ENCODE measurements around the gene TMEM266. TPM values are rescaled to one million over a fixed set of nuclear protein-coding genes. Genes with fewer than 3 reads are reported as not detected.

The TMEM266 gene
- polyA plus RNA-seq, 1 experiment, result not detected

GRCh38 chr15:76234337-76234889, 174.6 kb downstream of the TMEM266 start:
- no peak for TF ChIP-seq CTCF (IDR thresholded peaks at IDR 0.05; ENCODE audit: low read depth, low read length)
- no peak overlapping the region for H3K27ac ChIP-seq (ENCODE audit: low read depth, low read length)
- CTCF ChIA-PET, result interaction anchor here (1.8 to 3.3 kb wide), 3 partner anchors 7 to 633 kb away, joined by 10 to 23 read pairs (median 15); no protein-coding TSS in a partner anchor
- H3K9me3 ChIP-seq (ENCODE audit: control insufficient read depth, insufficient read depth, low read length), result no peaks in the 10 kb centered on the region
- POLR2A ChIA-PET, result no interaction called here
- no peak for DNase-seq (ENCODE audit: low read depth, low spot score)
- H3K27me3 ChIP-seq (ENCODE audit: control insufficient read depth, insufficient read depth, low read length), result no peaks in the 10 kb centered on the region
- H3K4me3 ChIP-seq (ENCODE audit: low read depth, low read length), result no peak overlapping the region

DNA sequence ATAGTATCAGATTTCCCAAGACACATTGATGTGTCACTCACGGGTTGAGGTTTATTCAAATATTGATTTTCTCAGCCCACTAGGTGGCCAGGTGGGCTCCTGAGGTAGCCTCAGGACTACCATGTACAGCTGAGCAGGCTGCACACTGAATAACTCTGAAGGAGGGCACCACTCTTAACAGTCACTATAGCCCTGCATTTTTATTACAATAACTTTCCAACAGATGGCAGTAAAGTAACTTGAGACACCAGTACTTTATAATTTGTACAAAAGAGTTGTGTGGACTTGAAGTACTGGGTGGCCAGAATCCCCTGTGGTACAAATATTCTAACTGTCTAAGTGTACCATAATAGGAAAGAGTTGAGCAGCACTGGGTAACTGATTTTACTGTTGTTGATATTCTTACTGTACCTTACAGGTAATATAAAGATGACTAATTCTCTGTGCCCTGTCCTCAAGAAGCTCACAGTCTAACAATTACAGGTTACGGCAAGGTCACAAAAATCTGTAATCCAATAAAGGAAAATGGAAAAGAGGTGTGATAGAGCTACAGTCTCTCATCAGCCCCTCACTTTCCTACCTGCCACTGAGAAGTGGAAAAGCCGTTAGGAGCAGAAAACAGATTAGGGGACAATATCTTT, 175.5 kb downstream of the TMEM266 start:
- CTCF ChIA-PET, result interaction anchor here (0.6 to 3.3 kb wide), 16 partner anchors 8 to 636 kb away, joined by 3 to 23 read pairs (median 4); no protein-coding TSS in a partner anchor
- DNase-seq (ENCODE audit: low read depth, low spot score), result peak; percentile 16
- no peak overlapping the region for H3K4me3 ChIP-seq (ENCODE audit: low read depth, low read length)
- no peaks in the 10 kb centered on the region for H3K9me3 ChIP-seq (ENCODE audit: control insufficient read depth, insufficient read depth, low read length)
- H3K27ac ChIP-seq (ENCODE audit: low read depth, low read length), result no peak overlapping the region
- TF ChIP-seq CTCF (IDR thresholded peaks at IDR 0.05; ENCODE audit: low read depth, low read length), result peak; percentile 49
- POLR2A ChIA-PET, result no interaction called here
- H3K27me3 ChIP-seq (ENCODE audit: control insufficient read depth, insufficient read depth, low read length), result no peaks in the 10 kb centered on the region

DNA sequence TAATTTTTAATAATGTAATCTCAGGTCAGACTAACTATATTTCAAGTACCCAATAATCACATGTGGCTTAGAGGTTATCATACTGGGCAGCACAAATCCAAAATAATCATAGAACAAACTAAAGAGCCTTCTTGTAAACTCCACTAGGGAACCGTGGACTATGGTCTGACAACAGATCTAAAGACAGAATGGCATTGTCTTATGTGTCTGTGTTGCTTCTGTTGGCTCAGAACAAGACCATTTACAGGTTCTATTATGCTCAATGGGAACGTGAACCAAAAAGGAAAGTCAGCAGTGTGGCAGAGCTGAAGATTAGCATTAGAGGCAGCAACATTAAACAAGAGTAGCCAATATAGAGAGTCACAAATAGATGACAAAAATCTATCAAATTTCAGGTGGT, 176.6 kb downstream of the TMEM266 start:
- no peak for TF ChIP-seq CTCF (IDR thresholded peaks at IDR 0.05; ENCODE audit: low read depth, low read length)
- CTCF ChIA-PET, result interaction anchor here (0.6 to 3.3 kb wide), 16 partner anchors 9 to 635 kb away, joined by 3 to 23 read pairs (median 4); no protein-coding TSS in a partner anchor
- POLR2A ChIA-PET, result no interaction called here
- Histone ChIP-seq H3K4me3 (ENCODE audit: low read depth, low read length) (no peak overlapping the region), H3K27ac (ENCODE audit: low read depth, low read length) (no peak overlapping the region), H3K27me3 (ENCODE audit: control insufficient read depth, insufficient read depth, low read length) (no peaks in the 10 kb centered on the region), H3K9me3 (ENCODE audit: control insufficient read depth, insufficient read depth, low read length) (no peaks in the 10 kb centered on the region)
- no peak for DNase-seq (ENCODE audit: low read depth, low spot score)

DNA sequence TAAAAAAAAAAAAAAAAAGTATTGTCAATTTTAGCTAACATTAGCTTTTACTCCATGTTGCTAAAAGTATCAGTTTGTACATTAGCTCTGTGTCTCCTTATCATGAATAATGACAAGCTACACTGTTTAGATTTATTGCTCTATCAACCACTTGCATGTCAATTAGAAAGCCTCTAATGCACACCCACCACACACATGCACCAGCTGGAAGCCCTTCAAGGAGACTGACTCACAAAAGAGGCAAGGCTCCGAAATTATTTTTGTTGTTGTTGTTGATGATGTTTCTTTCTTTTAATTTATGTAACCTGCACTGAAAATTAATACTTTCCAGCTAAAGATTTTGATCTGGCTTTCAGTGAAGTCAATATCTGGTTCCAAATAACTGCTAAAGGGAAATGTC, 180.0 kb downstream of the TMEM266 start:
- ChIA-PET POLR2A (no interaction called here), CTCF (interaction anchor here (0.5 to 1.5 kb wide), 4 partner anchors 90 to 853 kb away, joined by 3 to 5 read pairs (median 4); no protein-coding TSS in a partner anchor)
- no peak for TF ChIP-seq CTCF (IDR thresholded peaks at IDR 0.05; ENCODE audit: low read depth, low read length)

DNA sequence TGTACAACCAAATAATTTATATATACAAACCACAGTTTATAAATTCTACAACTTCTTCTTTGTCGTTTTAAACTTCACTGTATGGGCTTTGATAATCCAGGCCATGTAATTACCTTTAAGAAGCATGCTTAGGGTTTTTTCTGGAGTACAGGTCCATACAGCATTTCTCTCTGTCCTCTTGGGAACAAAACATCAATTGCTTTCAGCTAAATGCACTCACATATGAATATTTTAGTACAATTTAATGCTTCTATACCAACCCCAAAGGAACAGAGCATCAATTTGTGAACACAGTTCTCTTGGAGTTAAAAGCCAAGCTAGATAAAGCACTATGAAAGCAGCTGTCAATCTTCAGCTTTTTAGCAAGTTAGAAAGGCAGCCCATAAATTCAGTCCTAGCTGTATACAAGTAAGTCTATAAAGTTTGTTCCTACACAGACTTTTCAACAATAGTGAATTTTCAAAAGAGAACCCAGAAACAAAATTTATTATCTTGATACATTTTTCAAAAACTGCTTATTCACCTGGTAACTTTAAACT, 185.4 kb downstream of the TMEM266 start:
- CTCF ChIA-PET, result interaction anchor here (0.5 to 1.4 kb wide), 2 partner anchors 9 to 462 kb away, joined by 3 to 4 read pairs; no protein-coding TSS in a partner anchor
- no peak for TF ChIP-seq CTCF (IDR thresholded peaks at IDR 0.05; ENCODE audit: low read depth, low read length)

More for the DNA sequence above, 180.0 kb downstream of the TMEM266 start:
- no peak overlapping the region for H3K27ac ChIP-seq (ENCODE audit: low read depth, low read length)
- H3K4me3 ChIP-seq (ENCODE audit: low read depth, low read length), result no peak overlapping the region
- H3K9me3 ChIP-seq (ENCODE audit: control insufficient read depth, insufficient read depth, low read length), result no peaks in the 10 kb centered on the region
- no peaks in the 10 kb centered on the region for H3K27me3 ChIP-seq (ENCODE audit: control insufficient read depth, insufficient read depth, low read length)
- DNase-seq (ENCODE audit: low read depth, low spot score), result no peak

More for the DNA sequence above, 185.4 kb downstream of the TMEM266 start:
- no peaks in the 10 kb centered on the region for H3K9me3 ChIP-seq (ENCODE audit: control insufficient read depth, insufficient read depth, low read length)
- no peak for DNase-seq (ENCODE audit: low read depth, low spot score)
- no peaks in the 10 kb centered on the region for H3K27me3 ChIP-seq (ENCODE audit: control insufficient read depth, insufficient read depth, low read length)
- H3K27ac ChIP-seq (ENCODE audit: low read depth, low read length), result no peak overlapping the region
- H3K4me3 ChIP-seq (ENCODE audit: low read depth, low read length), result no peak overlapping the region
- POLR2A ChIA-PET, result no interaction called here
